22Rv1 (cell line): Measurements from ENCODE around the gene SHD.
A peak's percentile ranks its signal among the peaks of the same experiment; 100 is the strongest.

ENCODE experiments used
- H3K27ac ChIP-seq: fragments of 450-650 bp; 2 replicates; pipeline ENCODE4 v1.5.1; 2017
- CTCF ChIP-seq: fragments of 450-650 bp; IDR thresholded peaks from 2 replicates; pipeline ENCODE4 v1.5.1; 2017; ENCODE audit warnings: mild to moderate bottlenecking
- ZFX ChIP-seq: fragments of 450-650 bp; IDR thresholded peaks from 2 replicates; pipeline ENCODE4 v1.6.1; 2017; ENCODE audit warnings: antibody characterized with exemption, borderline replicate concordance

The SHD gene

GRCh38 chr19:4327877-4328242 is 48.8 kb downstream of the SHD start:
- peak overlapping the region; percentile 81 for H3K27ac ChIP-seq
- no peak for TF ChIP-seq CTCF
- no peak for TF ChIP-seq ZFX

GRCh38 chr19:4328243-4328990 is 49.4 kb downstream of the SHD start:
- peak overlapping the region; percentile 81 for H3K27ac ChIP-seq
- TF ChIP-seq CTCF (no peak), ZFX (no peak)

- H3K27ac ChIP-seq: peak overlapping the region; percentile 81
Measured at GRCh38 chr19:4328991-4329681, 50.1 kb downstream of the SHD start.

GRCh38 chr19:4329858-4330257 is 50.8 kb downstream of the SHD start:
- H3K27ac ChIP-seq: peak overlapping the region; percentile 81; the same call in 1 of the 2 replicates
- no peak for TF ChIP-seq CTCF
- TF ChIP-seq ZFX: no peak

- H3K27ac ChIP-seq: no peak overlapping the region
Measured at GRCh38 chr19:4334929-4335570, 56.0 kb downstream of the SHD start.

GRCh38 chr19:4337906-4338440 is 58.9 kb downstream of the SHD start:
- H3K27ac ChIP-seq: peak overlapping the region; percentile 71
- TF ChIP-seq ZFX: no peak
- TF ChIP-seq CTCF: no peak

More at GRCh38 chr19:4334929-4335570, 56.0 kb downstream of the SHD start:
- TF ChIP-seq ZFX (no peak), CTCF (no peak)

- TF ChIP-seq ZFX: no peak
- no peak for TF ChIP-seq CTCF
- H3K27ac ChIP-seq: peak within 1 kb of the TSS; percentile 71
Measured at GRCh38 chr19:4338441-4339355, 59.6 kb downstream of the SHD start, which contains the start of gene STAP2. Gene STAP2 (minus strand): TSS chr19:4338827. CDS start chr19:4338753, 74 bp downstream.
